22Rv1 (cell line): Measurements from ENCODE around the gene ARID4A.

Experiments
- ZFX ChIP-seq: fragments of 450-650 bp; IDR thresholded peaks from 2 replicates; pipeline ENCODE4 v1.6.1; 2017; ENCODE audit warnings: antibody characterized with exemption, borderline replicate concordance
- TF ChIP-seq, protein P1 (sequence below): fragments of 450-650 bp; IDR thresholded peaks from 2 replicates; pipeline ENCODE4 v1.5.1; 2017; ENCODE audit warnings: mild to moderate bottlenecking

DNA sequence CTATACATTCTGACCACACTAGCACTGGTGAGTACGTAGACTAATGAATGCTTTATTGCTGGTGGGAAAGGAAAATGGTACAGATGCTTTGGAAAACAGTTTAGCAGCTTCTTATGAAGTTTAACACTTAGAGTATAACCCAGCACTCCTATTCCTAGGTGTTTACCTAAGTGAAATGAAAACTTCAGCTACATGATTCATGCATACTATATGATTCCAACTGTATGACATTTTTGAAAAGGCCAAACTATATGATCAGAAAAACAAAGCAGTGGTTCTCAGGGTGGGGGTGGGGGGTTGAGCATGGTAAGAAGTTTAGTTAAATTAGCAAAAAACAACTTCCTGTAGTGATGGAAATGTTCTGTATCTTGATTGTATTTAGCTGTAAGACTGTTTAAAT, 22.1 kb upstream of the ARID4A start:
- TF ChIP-seq, protein P1, sequence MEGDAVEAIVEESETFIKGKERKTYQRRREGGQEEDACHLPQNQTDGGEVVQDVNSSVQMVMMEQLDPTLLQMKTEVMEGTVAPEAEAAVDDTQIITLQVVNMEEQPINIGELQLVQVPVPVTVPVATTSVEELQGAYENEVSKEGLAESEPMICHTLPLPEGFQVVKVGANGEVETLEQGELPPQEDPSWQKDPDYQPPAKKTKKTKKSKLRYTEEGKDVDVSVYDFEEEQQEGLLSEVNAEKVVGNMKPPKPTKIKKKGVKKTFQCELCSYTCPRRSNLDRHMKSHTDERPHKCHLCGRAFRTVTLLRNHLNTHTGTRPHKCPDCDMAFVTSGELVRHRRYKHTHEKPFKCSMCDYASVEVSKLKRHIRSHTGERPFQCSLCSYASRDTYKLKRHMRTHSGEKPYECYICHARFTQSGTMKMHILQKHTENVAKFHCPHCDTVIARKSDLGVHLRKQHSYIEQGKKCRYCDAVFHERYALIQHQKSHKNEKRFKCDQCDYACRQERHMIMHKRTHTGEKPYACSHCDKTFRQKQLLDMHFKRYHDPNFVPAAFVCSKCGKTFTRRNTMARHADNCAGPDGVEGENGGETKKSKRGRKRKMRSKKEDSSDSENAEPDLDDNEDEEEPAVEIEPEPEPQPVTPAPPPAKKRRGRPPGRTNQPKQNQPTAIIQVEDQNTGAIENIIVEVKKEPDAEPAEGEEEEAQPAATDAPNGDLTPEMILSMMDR: no peak
- TF ChIP-seq ZFX: no peak
